ENCODE data around the gene NDST3.
"Not testable (repeated sequence)": the region's sequence is repeated elsewhere in the genome, so short reads cannot be mapped to it uniquely, and the experiment has no call there.

The NDST3 gene

DNA sequence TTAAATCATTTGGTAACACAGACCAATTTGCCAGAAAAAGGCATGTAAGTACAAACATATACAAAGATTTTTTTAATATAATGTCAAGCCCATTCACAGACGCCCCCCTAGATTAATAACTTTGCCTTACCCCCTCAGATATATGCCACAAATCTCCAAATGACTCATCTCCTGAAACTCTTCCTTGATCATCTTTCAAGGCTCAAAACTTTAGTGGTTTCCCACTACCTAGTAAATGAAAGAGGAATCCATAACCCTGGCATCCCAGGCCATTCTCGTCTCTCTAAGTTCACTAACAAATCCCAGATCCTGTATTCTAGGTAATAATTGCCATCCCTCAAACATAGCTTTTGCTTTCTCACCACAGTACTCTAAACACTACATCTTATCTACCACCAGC, 256.7 kb downstream of the NDST3 start:
- no peaks in the 10 kb centered on the region for H3K36me3 ChIP-seq (ENCODE audit: low read length)
- H3F3A ChIP-seq (ENCODE audit: insufficient read depth), result no peaks in the 10 kb centered on the region
- H3K4me3 ChIP-seq (ENCODE audit: insufficient read depth, low read length, poor library complexity, severe bottlenecking), result no peak overlapping the region
- no peaks in the 10 kb centered on the region for H3K9me3 ChIP-seq (ENCODE audit: insufficient read depth, low read length)
- H3K27ac ChIP-seq (ENCODE audit: low read depth, low read length), result no peak overlapping the region
- H3K9me2 ChIP-seq (replicated peaks; ENCODE audit: insufficient read depth, low read length), result no peaks in the 10 kb centered on the region
- no peak overlapping the region for H2AFZ ChIP-seq (ENCODE audit: low read depth, low read length, severe bottlenecking)
- no peaks in the 10 kb centered on the region for H3K79me2 ChIP-seq (ENCODE audit: insufficient read depth, low read length)
- H3K27me3 ChIP-seq (ENCODE audit: low read length), result no peaks in the 10 kb centered on the region
- no peak overlapping the region for H3K9ac ChIP-seq (ENCODE audit: low read length)
- TF ChIP-seq, protein P1, sequence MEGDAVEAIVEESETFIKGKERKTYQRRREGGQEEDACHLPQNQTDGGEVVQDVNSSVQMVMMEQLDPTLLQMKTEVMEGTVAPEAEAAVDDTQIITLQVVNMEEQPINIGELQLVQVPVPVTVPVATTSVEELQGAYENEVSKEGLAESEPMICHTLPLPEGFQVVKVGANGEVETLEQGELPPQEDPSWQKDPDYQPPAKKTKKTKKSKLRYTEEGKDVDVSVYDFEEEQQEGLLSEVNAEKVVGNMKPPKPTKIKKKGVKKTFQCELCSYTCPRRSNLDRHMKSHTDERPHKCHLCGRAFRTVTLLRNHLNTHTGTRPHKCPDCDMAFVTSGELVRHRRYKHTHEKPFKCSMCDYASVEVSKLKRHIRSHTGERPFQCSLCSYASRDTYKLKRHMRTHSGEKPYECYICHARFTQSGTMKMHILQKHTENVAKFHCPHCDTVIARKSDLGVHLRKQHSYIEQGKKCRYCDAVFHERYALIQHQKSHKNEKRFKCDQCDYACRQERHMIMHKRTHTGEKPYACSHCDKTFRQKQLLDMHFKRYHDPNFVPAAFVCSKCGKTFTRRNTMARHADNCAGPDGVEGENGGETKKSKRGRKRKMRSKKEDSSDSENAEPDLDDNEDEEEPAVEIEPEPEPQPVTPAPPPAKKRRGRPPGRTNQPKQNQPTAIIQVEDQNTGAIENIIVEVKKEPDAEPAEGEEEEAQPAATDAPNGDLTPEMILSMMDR (IDR thresholded peaks at IDR 0.05; ENCODE audit: insufficient read depth, low read length, poor library complexity, severe bottlenecking), result no peak
- no peak for TF ChIP-seq EZH2phosphoT487 (conservative IDR thresholded peaks at IDR 0.05; ENCODE audit: low read length)
- no peaks in the 10 kb centered on the region for H4K20me1 ChIP-seq (ENCODE audit: low read depth, low read length)
- no peak overlapping the region for H3K4me2 ChIP-seq (ENCODE audit: low read depth, low read length, poor library complexity, severe bottlenecking)

DNA sequence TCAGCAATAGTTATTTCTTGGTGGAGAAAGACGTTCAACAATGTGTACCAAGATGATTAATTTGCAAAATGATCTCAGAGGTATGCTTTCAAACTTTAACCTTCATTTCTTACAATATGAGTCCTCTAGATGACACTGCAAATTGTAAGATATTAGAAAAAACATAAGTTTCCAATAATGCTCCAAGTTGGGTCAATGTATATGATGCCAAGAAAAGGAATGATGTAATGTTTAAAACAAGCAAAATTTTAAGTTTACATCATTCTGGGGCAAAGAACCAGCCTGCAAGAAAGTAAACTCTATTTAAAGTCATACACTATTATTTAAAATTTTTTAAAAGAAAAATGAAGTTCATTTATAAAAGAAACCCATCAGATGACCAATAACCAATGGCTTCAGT, 262.4 kb downstream of the NDST3 start:
- H4K20me1 ChIP-seq (ENCODE audit: low read depth, low read length), result no peaks in the 10 kb centered on the region
- H3K27me3 ChIP-seq (ENCODE audit: low read length), result no peaks in the 10 kb centered on the region
- H3K36me3 ChIP-seq (ENCODE audit: low read length), result no peaks in the 10 kb centered on the region
- H2AFZ ChIP-seq (ENCODE audit: low read depth, low read length, severe bottlenecking), result no peak overlapping the region
- H3K27ac ChIP-seq (ENCODE audit: low read depth, low read length), result no peak overlapping the region
- no peaks in the 10 kb centered on the region for H3K79me2 ChIP-seq (ENCODE audit: insufficient read depth, low read length)
- TF ChIP-seq, protein P1 (IDR thresholded peaks at IDR 0.05; ENCODE audit: insufficient read depth, low read length, poor library complexity, severe bottlenecking), result no peak
- TF ChIP-seq EZH2phosphoT487 (conservative IDR thresholded peaks at IDR 0.05; ENCODE audit: low read length), result no peak
- H3K9ac ChIP-seq (ENCODE audit: low read length), result no peak overlapping the region
- no peak overlapping the region for H3K4me3 ChIP-seq (ENCODE audit: insufficient read depth, low read length, poor library complexity, severe bottlenecking)
- no peaks in the 10 kb centered on the region for H3K9me3 ChIP-seq (ENCODE audit: insufficient read depth, low read length)
- H3K4me2 ChIP-seq (ENCODE audit: low read depth, low read length, poor library complexity, severe bottlenecking), result no peak overlapping the region
- no peaks in the 10 kb centered on the region for H3F3A ChIP-seq (ENCODE audit: insufficient read depth)
- no peaks in the 10 kb centered on the region for H3K9me2 ChIP-seq (replicated peaks; ENCODE audit: insufficient read depth, low read length)

DNA sequence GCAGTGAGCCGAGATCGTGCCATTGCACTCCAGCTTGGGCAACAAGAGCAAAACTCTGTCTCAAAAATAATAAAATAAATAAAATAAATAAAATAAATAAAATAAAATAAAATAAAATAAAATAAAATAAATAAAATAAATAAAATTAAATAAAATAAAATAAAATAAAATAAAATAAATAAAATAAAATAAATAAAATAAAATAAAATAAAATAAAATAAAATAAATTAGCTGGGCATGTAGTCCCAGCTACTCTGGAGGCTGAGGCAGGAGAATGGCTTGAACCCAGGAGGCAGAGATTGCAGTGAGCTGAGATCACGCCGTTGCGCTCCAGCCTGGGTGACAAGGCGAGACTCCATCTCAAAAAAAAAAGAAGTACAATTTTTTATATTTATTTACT, 265.3 kb downstream of the NDST3 start:
- H3K36me3 ChIP-seq (ENCODE audit: low read length); H4K20me1 ChIP-seq (ENCODE audit: low read depth, low read length); H3K9ac ChIP-seq (ENCODE audit: low read length); H3K9me2 ChIP-seq (replicated peaks; ENCODE audit: insufficient read depth, low read length); H3K27ac ChIP-seq (ENCODE audit: low read depth, low read length); H3F3A ChIP-seq (ENCODE audit: insufficient read depth); H3K27me3 ChIP-seq (ENCODE audit: low read length); H2AFZ ChIP-seq (ENCODE audit: low read depth, low read length, severe bottlenecking); H3K79me2 ChIP-seq (ENCODE audit: insufficient read depth, low read length); H3K4me3 ChIP-seq (ENCODE audit: insufficient read depth, low read length, poor library complexity, severe bottlenecking); H3K4me2 ChIP-seq (ENCODE audit: low read depth, low read length, poor library complexity, severe bottlenecking); H3K9me3 ChIP-seq (ENCODE audit: insufficient read depth, low read length): not testable (repeated sequence)

DNA sequence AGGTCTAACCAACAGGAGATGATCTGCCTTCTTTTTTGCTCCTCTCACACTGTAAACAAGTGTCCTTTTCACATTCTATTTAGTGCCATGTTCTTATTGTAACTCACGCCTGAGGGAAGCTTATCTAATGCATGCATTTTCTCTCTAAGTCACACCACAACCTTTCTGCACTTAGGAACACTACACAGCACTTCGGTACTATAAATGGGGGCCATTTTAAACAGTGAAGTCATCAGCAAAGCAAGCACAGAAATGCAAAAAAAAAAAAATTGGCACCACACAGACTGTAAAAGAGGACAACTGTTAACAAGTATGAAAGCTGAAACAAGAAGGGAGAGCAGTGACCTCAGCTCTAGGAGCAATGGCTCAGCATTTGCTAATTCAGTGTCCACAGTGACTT, 273.4 kb downstream of the NDST3 start:
- H3K27me3 ChIP-seq (ENCODE audit: low read length), result no peaks in the 10 kb centered on the region
- H3K36me3 ChIP-seq (ENCODE audit: low read length), result no peaks in the 10 kb centered on the region
- no peak overlapping the region for H3K27ac ChIP-seq (ENCODE audit: low read depth, low read length)
- TF ChIP-seq, protein P1 (IDR thresholded peaks at IDR 0.05; ENCODE audit: insufficient read depth, low read length, poor library complexity, severe bottlenecking), result no peak
- no peak for TF ChIP-seq EZH2phosphoT487 (conservative IDR thresholded peaks at IDR 0.05; ENCODE audit: low read length)
- H3K9ac ChIP-seq (ENCODE audit: low read length), result no peak overlapping the region
- H4K20me1 ChIP-seq (ENCODE audit: low read depth, low read length), result no peaks in the 10 kb centered on the region
- no peak overlapping the region for H3K4me3 ChIP-seq (ENCODE audit: insufficient read depth, low read length, poor library complexity, severe bottlenecking)
- H3F3A ChIP-seq (ENCODE audit: insufficient read depth), result no peaks in the 10 kb centered on the region
- H3K79me2 ChIP-seq (ENCODE audit: insufficient read depth, low read length), result no peaks in the 10 kb centered on the region
- no peaks in the 10 kb centered on the region for H3K9me2 ChIP-seq (replicated peaks; ENCODE audit: insufficient read depth, low read length)
- H3K9me3 ChIP-seq (ENCODE audit: insufficient read depth, low read length), result no peaks in the 10 kb centered on the region
- H2AFZ ChIP-seq (ENCODE audit: low read depth, low read length, severe bottlenecking), result no peak overlapping the region
- no peak overlapping the region for H3K4me2 ChIP-seq (ENCODE audit: low read depth, low read length, poor library complexity, severe bottlenecking)

All from SU-DHL-6 (cell line).